Spleen (tissue), 11 donors: Measurements from ENCODE around the gene JAM3. TPM values are rescaled to one million over a fixed set of nuclear protein-coding genes. Genes with fewer than 3 reads are reported as not detected.

Experiments used
- DNase-seq: peaks from one replicate; pipeline ENCODE4 v3.0.0-alpha.2; 2020
- H3K27ac ChIP-seq, 8 donors: fragments of 200-600 bp; sonication (generic) in 7 of 8; 1 replicate in 4 of 8; 2 replicates in 4 of 8; pipeline versions ENCODE4 v1.5.0 to v1.8.0; 2016 to 2021; ENCODE audit warnings: inconsistent platforms in 4 of 8, mild to moderate bottlenecking in 4 of 8, moderate library complexity in 1 of 8
- H3K27me3 ChIP-seq, 7 donors: fragments of 200-600 bp; sonication (generic) in 6 of 7; replicated peaks in 1 of 7; 1 replicate in 4 of 7; 2 replicates in 3 of 7; pipeline versions ENCODE4 v1.5.0 to v1.8.0; 2016 to 2021; ENCODE audit warnings: inconsistent platforms in 3 of 7, mild to moderate bottlenecking in 1 of 7
- H3K36me3 ChIP-seq, 6 donors: fragments of 200-600 bp; sonication (generic) in 5 of 6; 1 replicate in 4 of 6; 2 replicates in 2 of 6; pipeline versions ENCODE4 v1.5.0 to v1.8.0; 2016 to 2021; ENCODE audit warnings: inconsistent platforms in 2 of 6
- H3K4me1 ChIP-seq, 6 donors: fragments of 200-600 bp; sonication (generic) in 5 of 6; 1 replicate in 3 of 6; 2 replicates in 3 of 6; pipeline versions ENCODE4 v1.5.0 to v1.8.0; 2016 to 2021; ENCODE audit warnings: inconsistent platforms in 3 of 6
- H3K4me3 ChIP-seq, 8 donors: fragments of 200-600 bp; sonication (generic) in 7 of 8; 1 replicate in 4 of 8; 2 replicates in 4 of 8; pipeline versions ENCODE4 v1.5.0 to v1.8.0; 2016 to 2021; ENCODE audit warnings: inconsistent platforms in 4 of 8, mild to moderate bottlenecking in 4 of 8, moderate library complexity in 2 of 8
- H3K9me3 ChIP-seq, 8 donors: fragments of 200-600 bp; sonication (generic) in 7 of 8; 1 replicate in 4 of 8; 2 replicates in 4 of 8; pipeline versions ENCODE4 v1.5.0 to v1.8.0; 2016 to 2021; ENCODE audit warnings: inconsistent platforms in 4 of 8
- POLR2A ChIP-seq, 3 donors: fragments of 450-650 bp; IDR thresholded peaks; one replicate each; pipeline ENCODE4 v1.5.1; 2017; ENCODE audit warnings: antibody characterized with exemption in 3 of 3, mild to moderate bottlenecking in 1 of 3
- POLR2AphosphoS5 ChIP-seq, 3 donors: sonication (generic); formaldehyde crosslinking; IDR thresholded peaks; one replicate each; pipeline ENCODE4 v1.5.1; 2017; ENCODE audit warnings: antibody characterized with exemption in 3 of 3
- WGBS, 5 donors: extraction: QIAGEN DNeasy Blood & Tissue Kit in 3 of 5; methylation state at CpG; one replicate each; pipeline versions ENCODE4 v1.1.5 to v1.1.7; 2013 to 2018; 5-methylcytosine and 5-hydroxymethylcytosine counted together
- intact Hi-C: fragments of 100-400 bp; cut with DNase I; formaldehyde crosslinking; loops from one replicate; pipeline ENCODE4 v1.15.0; 2023; ENCODE audit warnings: low total_unique reads
- polyA plus RNA-seq, 3 donors: library from polyadenylated mRNA; stranded (reverse); fragments of 200-250 nt; gene quantifications; one replicate each; pipeline ENCODE4 v1.2.1, GENCODE V29; 2013
- total RNA-seq, 7 donors: library from RNA; depleted of rRNA in 3 of 7; stranded (reverse); fragments of >200 nt in 3 of 7; fragmentation: NEBNext Ultra II Directional in 4 of 7; extraction: Animal tissue kit (Norgen Biotek cat#: 25700) in 4 of 7; gene quantifications; one replicate each; pipeline versions ENCODE4 v1.1.0 to v1.2.1, GENCODE V29; 2016 to 2021
- TF ChIP-seq, protein P1 (sequence below), 11 experiments: fragments of 200-600 bp in 7 of 11; fragments of 450-650 bp in 4 of 11; sonication (generic) in 4 of 11; IDR thresholded peaks in 8 of 11; conservative IDR thresholded peaks in 3 of 11; 1 replicate in 7 of 11; 2 replicates in 4 of 11; pipeline versions ENCODE4 v1.4.0 to v1.8.0; 2016 to 2021; ENCODE audit warnings: antibody characterized with exemption in 11 of 11, inconsistent platforms in 4 of 11, mild to moderate bottlenecking in 1 of 11
- donor health status: healthy with polysubstance abuse.
- donor health status: DM: no; HTN: no; CAD: no; lungs with moderate emphysema.
- donor health status: DM: no; HTN: no; CAD: no.
- donor health status: Bipolar disorder and iron deficiency.
- donor health status: healthy.
- donor health status: DM: no; HTN: no; CAD: no.
- donor health status: DM: yes; HTN: yes; CAD: no.

JAM3 gene
- total and polyA plus RNA-seq, 10 donors: 9.5 to 28.7 (median 23.2) TPM

DNA sequence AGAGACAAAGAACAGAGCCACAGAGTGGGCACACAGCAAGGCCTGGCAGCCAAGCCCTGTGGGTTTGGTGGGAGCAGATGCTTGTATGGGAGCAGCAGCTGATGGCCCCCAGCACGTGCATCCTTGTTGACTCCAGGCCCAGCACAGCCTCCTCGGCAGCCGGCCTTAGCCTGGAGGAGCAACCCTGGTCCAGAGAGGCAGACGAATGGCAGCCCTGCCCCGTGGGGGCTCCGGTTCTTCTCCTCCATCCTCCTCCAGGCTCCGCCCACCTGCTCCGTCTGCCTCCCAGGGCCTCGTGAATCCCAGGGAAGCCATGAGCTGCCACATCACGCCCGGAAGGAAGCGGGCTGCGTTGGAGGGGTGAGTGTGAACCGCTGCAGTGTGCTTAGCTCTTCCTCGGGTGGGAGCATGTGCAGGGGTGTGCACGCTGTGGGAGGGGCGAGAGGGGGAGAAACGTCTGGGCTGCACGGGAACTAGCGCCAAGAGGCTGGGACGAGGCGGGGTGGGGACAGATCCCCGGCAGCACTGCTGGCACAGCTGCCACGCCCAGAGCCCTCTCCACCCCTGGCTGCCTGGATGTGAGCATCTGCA is 36.3 kb upstream of the JAM3 start:
- intact Hi-C loops: no loop called here
- WGBS, 5 donors: 31 to 55% (median 39%) methylated on average over 21 to 24 of the region's 24 CpGs
- Histone ChIP-seq H3K4me1 (peaks cover 13 to 49% (median 36%) of the 10 kb centered on the region in 6 donors), H3K9me3 (no peaks in the 10 kb centered on the region), H3K27ac (no peak overlapping the region), H3K36me3 (no peaks in the 10 kb centered on the region), H3K4me3 (no peak overlapping the region), H3K27me3 (peaks cover 0 to 57% (median 0%) of the 10 kb centered on the region in 7 donors)
- TF ChIP-seq, protein P1, sequence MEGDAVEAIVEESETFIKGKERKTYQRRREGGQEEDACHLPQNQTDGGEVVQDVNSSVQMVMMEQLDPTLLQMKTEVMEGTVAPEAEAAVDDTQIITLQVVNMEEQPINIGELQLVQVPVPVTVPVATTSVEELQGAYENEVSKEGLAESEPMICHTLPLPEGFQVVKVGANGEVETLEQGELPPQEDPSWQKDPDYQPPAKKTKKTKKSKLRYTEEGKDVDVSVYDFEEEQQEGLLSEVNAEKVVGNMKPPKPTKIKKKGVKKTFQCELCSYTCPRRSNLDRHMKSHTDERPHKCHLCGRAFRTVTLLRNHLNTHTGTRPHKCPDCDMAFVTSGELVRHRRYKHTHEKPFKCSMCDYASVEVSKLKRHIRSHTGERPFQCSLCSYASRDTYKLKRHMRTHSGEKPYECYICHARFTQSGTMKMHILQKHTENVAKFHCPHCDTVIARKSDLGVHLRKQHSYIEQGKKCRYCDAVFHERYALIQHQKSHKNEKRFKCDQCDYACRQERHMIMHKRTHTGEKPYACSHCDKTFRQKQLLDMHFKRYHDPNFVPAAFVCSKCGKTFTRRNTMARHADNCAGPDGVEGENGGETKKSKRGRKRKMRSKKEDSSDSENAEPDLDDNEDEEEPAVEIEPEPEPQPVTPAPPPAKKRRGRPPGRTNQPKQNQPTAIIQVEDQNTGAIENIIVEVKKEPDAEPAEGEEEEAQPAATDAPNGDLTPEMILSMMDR (IDR thresholded peaks at IDR 0.05 in 8 of 11, conservative IDR thresholded peaks at IDR 0.05 in 3 of 11): no peak
- TF ChIP-seq POLR2AphosphoS5 (IDR thresholded peaks at IDR 0.05) (peak in 2 of 3 donors; percentile 24 to 26), POLR2A (IDR thresholded peaks at IDR 0.05) (no peak)
- no peak for DNase-seq

DNA sequence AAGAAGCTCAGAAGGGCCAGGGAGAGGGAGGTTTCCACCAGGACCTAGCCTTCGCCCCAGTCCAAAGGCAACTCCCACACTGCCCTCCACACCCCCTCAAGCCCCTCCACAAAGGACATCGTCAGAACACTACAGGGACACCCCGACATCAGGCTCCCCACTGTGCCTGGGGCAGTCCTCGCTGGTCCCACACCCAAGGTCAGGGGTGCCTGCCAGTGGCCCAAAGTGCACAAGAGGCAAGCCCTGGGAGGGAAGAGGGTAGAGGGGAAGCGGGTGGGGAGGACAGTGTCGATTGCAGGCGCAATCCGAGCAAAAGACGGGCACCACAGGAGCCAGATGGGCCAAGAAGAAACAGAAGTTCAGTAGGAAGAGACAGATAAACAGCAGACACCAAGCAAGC is 35.6 kb upstream of the JAM3 start:
- Histone ChIP-seq H3K9me3 (no peaks in the 10 kb centered on the region), H3K36me3 (no peaks in the 10 kb centered on the region), H3K27me3 (peaks cover 0 to 57% (median 0%) of the 10 kb centered on the region in 7 donors), H3K27ac (peak overlapping the region; percentile 40 to 77 (median 68)), H3K4me1 (peaks cover 17 to 55% (median 42%) of the 10 kb centered on the region in 6 donors), H3K4me3 (peak overlapping the region in 1 of 8 donors; percentile 46)
- no peak for TF ChIP-seq POLR2A (IDR thresholded peaks at IDR 0.05)
- TF ChIP-seq POLR2AphosphoS5 (IDR thresholded peaks at IDR 0.05): no peak
- TF ChIP-seq, protein P1 (IDR thresholded peaks at IDR 0.05 in 8 of 11, conservative IDR thresholded peaks at IDR 0.05 in 3 of 11): no peak
- intact Hi-C loops: no loop called here
- no peak for DNase-seq
- 68 to 84% (median 77%) methylated on average over 9 of the region's 9 CpGs for WGBS, 5 donors

DNA sequence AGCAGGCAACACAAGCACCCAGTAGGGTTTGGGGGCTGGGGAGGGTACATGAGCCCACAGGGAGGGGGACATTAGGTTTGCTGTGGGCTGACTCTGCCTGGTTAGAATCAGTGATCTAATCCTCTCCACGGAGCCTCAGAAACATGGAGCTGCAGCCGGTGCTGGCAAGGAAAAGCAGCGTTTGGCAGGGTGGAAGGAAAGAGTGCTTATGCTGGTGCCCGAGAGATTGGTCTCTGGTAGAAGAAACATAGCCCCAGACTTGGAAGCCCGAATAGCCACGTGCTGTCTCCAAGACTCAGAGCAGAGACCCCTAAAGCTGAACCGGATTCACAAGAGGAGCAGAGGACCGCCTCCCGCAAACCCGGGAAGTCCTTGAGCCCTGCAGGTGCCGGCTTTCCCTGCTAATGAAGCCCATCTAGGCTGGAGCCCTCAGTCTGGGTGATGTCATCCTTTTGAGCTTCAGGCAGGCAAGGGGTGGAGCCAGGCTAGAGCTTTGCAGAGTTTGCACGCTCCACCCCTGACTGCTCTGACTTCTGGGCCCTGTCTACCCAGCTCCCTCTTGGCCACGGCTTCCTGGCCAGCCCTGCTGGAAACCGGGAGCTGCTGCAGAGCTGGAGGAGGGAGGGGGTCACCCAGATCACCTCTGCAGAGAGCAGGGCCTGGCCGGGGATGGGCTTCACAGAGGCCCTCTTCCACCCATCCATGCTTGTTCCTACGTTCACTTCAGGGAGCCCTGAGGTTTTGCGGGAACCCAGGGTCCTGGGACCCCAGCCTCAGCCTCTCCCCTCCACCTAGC is 35.0 kb upstream of the JAM3 start:
- Histone ChIP-seq H3K27ac (peak overlapping the region; percentile 40 to 77 (median 68)), H3K9me3 (no peaks in the 10 kb centered on the region), H3K36me3 (no peaks in the 10 kb centered on the region), H3K4me1 (peaks cover 17 to 58% (median 44%) of the 10 kb centered on the region in 6 donors), H3K27me3 (peaks cover 0 to 57% (median 0%) of the 10 kb centered on the region in 7 donors), H3K4me3 (peak overlapping the region in 1 of 8 donors; percentile 46)
- intact Hi-C loops: no loop called here
- DNase-seq: peak; percentile 86
- 13 to 20% (median 14%) methylated on average over 14 to 17 of the region's 17 CpGs for WGBS, 5 donors
- TF ChIP-seq POLR2A (IDR thresholded peaks at IDR 0.05) (no peak), POLR2AphosphoS5 (IDR thresholded peaks at IDR 0.05) (peak; percentile 7 to 62 (median 38))
- TF ChIP-seq, protein P1 (IDR thresholded peaks at IDR 0.05 in 8 of 11, conservative IDR thresholded peaks at IDR 0.05 in 3 of 11): peak in 1 of 11 experiments; percentile 5
